Body of pancreas (tissue), 4 donors: Measurements from ENCODE around the gene ABCG1.

Experiments
- CTCF ChIP-seq, 7 experiments: fragments of 450-650 bp in 4 of 7; fragments of 200-600 bp in 3 of 7; sonication (generic) in 3 of 7; IDR thresholded peaks; one replicate each; pipeline ENCODE4 v1.5.1; 2016 to 2019; ENCODE audit warnings: antibody characterized with exemption in 7 of 7
- POLR2A ChIP-seq, 3 donors: fragments of 450-650 bp; IDR thresholded peaks; one replicate each; pipeline ENCODE4 v1.6.1; 2016; ENCODE audit warnings: antibody characterized with exemption in 3 of 3, mild to moderate bottlenecking in 2 of 3

- TF ChIP-seq CTCF (IDR thresholded peaks at IDR 0.05) (no peak), POLR2A (IDR thresholded peaks at IDR 0.05) (no peak)
Observed at GRCh38 chr21:42289926-42290325, 71.0 kb downstream of the ABCG1 start.
